GM19395 (cell line): ENCODE results near the gene SORCS2.

Experiments
- ATAC-seq: cut with Tn5 transposase; IDR thresholded peaks from one replicate; pipeline ENCODE4 v1.9.1; 2021; ENCODE audit warnings: mild to moderate bottlenecking, moderate library complexity; ENCODE audit not compliant: unreplicated experiment

SORCS2 gene

DNA sequence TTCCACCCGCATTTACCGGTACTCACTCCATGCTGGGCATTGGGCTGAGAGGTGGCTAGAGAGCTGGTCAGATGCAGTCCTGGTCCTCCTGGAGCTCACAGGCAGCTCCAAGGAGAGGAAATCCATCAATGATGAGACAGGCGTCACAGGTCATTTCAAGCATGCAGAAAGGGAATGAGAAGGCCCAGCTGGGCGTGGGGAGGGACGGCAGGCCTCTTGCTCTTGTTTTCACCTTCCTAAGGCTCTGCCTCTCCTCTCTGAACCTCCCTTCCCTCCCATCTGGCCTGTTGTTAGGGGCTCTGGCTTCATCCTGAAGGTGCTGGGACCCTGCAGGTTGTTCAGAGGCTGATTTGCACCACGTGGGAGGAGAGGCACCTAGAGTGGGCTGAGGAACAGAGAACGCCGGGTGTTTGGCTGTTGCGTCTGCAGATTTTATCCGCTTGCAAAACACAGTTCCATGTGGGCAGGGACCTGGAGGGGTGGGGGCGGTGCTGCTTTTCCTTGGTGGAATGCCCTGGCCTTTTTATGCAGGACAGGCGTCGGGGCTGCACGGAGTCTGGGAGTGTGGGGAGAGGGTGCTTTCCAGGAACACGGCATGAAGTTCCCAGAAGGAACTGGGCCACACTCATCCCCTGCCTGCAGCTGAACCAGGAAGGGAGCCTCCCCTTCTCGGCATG lies 323.9 kb downstream of the SORCS2 start:
- ATAC-seq: no peak

DNA sequence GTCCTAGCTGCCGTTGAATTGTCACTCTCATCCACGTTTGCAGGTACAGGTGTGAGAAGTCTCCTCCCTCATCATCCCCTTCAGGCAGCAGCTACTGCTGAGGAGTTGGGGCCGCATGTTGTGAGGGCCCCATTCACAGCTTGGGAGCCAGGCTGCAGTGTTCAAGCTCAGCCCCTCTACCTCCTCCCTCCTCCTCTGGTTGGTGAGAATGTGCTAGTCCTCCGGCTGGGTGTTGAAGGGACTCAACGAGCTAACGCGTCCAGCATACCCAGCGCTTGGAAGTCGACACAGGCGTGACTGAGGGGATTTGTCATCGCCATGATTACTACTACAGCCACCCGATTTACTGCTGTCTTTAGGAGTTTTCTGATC lies 324.4 kb downstream of the SORCS2 start:
- no peak for ATAC-seq

- no peak for ATAC-seq
These were observed 326.7 kb downstream of the SORCS2 start for GRCh38 chr4:7518871-7519637.

- ATAC-seq: no peak
These were observed 327.5 kb downstream of the SORCS2 start for GRCh38 chr4:7519638-7520376.

DNA sequence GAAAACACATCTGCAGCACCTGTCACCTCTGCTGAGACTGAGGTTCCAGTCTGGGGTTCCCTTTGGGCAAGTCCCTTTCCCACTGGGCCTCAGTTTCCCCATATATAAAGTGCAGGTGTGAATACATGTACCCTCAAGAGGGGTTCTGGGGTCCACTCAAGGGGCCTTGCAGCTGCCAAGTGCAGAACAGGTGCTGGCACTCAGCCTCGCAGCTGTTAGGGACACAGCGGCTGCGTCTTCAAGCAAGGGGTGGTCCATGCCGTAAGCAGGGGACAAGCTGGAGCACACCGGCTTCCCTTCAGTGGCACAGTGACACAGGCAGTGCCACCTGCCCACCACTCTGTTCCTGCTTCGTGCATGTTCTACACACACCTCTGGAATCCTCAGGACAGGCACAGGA lies 329.3 kb downstream of the SORCS2 start:
- ATAC-seq: no peak

DNA sequence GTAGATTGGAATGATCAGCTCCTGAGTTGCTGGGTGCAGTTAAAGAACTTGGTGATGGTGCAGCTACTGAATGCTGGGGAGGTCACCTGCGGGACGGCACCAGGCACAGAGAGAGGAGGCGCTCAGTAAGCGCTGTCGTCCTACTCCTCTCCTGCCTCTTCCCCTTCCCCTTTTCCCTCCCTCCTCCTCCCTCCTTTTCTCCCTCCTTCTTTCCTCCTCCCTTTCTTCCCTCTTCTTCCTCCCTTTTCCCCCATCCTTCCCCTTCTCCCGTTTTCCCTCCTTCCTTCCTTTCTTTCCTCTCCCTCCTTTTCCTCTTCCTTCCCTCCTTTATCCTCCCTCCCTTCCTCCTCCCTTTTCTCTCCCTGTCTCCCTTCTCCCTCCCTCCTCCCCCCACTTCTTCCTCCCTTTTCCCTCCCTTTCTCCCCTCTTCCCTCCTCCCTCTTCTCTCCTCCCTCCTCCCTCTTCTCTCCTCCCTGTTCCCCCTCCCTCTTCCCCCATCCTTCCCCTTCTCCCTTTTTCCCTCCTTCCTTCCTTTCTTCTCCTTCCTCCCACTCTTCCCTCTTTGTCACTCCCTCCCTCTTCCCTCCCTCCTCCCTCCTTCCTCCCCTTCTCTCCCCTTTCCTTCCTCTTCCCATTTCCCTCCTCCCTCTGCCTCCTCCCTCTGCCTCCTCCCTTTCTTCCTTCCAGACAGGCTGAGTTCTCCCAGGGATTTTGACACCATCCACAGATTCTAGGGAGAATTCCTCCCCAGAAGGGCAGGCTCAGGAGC lies 330.3 kb downstream of the SORCS2 start:
- no peak for ATAC-seq

DNA sequence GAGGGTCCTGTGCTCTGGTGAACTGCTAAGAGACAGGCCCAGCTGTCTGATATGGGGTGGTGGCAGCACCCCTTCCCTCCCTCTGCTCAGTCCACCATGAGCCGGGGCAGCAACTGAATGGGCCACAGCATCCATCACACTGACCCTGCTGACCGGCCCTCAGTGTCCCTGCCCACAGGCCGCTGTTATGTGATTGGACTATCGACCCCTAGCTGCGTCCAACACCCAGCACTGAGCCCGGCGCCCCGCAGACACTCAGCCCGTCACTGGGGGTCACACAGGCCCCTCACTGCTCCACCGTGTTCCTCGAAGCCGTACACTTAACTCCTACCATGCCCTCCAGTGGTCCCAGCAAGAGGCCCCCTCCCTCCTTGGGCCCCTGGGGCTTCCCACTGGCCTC lies 331.2 kb downstream of the SORCS2 start:
- ATAC-seq: no peak

DNA sequence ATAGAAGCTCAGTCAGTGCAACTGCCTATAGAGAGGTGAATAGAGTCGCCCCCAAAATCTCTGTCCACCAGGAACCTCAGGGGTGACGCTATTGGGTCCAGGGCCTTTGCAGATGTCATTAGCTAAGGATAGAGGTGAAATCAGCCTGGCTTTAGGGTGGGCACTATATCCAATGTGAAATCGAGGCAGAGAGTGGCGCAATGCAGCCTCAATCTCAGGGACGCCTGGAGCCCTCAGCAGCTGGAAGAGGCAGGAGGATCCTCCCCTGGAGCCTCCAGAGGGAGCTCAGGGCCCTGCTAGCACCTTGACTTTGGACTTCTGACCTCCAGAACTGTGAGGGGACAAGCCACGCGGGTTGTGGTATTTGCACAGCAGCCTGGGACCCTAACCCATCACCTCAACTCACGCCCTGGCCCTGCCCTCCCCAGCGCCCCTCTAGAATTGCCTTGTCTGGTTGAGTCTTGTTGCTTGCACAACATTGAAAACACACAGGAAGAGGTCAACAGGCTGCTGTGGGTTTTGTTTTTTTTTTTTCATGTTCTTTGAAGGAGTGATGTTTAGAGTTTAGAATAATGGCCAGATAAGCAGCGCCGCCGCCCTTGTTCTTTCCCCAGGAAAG lies 331.8 kb downstream of the SORCS2 start:
- no peak for ATAC-seq

- no peak for ATAC-seq
These were observed 332.5 kb downstream of the SORCS2 start for GRCh38 chr4:7524843-7525242.

GRCh38 chr4:7526491-7526890 lies 334.2 kb downstream of the SORCS2 start:
- ATAC-seq: no peak

GRCh38 chr4:7526929-7527535 lies 334.7 kb downstream of the SORCS2 start:
- no peak for ATAC-seq

DNA sequence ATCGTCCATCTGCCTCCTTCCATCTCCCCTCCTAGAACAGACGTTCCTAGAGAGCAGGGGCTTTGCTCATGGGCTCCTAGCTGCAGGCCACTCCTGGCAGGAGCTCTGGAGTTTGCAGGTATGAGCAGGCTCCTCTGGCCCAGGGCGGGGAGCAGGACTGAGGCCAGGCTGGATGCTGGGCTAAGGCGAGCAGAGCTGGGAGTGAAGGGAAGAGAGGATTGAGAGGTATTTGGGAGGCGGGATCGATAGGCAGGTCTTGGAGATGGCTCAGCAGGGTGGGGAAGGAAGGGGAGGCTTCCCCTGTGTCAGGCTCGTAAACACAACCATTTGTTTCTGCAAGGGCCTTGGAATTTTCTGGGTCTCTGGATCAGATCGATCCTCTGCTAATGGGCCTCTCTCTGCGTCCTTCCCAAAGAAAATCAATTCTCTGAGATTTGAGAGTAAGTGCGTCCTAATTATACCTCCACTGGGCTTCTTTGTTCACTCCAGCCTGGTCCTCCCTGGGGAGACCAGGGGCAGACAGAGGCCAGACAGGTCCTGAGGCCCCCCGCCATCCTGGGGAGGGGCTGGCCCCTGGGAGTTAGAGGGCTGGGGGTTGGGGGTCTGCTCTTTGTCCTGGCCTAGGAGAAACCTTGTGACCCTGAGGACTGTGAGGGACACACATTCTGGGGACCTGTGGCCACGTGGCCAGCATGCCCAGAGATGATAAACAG lies 337.2 kb downstream of the SORCS2 start:
- ATAC-seq: no peak

GRCh38 chr4:7530082-7530481 lies 337.7 kb downstream of the SORCS2 start:
- no peak for ATAC-seq

DNA sequence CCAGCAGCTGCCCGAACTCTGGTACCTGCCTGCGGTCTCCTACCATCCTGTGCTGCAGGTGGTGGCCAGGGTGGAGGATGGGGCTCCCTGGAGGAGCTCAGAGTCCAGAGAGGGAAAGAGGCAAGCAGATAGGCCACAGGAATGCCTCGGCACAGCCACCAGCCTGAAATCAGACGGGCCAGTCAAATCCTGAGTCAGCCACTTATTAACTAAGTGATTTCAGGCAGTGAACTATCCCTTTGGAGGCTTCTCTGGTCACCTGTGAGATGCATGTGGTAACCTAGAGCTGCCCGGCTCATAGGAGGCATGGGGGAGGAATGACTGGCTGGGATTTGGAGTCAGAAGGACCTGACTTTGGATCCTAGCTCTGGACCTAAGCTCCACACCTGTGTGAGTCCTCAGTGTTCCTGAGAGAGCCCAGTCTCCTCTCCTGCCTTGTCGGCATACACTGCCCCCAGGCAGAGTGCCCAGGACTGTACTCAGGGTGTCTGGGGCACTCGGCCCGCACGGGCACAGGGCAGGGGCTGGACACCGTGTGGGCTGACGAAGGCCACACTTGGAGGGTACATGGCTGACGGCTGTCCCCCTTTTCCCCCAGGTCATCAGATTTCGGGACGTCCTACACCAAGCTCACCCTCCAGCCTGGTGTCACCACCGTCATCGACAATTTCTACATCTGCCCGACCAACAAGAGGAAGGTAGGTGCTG lies 338.7 kb downstream of the SORCS2 start:
- ATAC-seq: no peak

GRCh38 chr4:7531640-7531994 lies 339.3 kb downstream of the SORCS2 start:
- no peak for ATAC-seq

DNA sequence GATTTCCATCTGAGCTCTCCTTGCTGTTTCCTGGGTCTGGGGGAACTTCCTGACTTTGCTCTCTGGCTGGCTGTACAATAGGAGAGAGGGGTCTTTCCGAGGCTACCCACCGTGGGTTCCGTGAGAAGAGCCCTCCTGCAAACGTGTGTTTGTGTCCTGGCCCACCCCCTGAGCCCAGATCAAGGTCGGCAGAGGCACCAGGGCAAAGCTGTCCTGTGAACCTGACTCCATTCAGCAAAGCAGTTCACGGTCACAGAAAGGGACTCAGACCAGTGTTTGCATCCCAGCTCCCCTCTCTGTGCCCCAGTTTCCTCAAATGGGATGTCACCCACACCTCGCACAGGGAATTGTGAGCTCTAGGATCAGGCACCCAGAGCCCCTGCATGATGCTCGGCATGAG lies 339.7 kb downstream of the SORCS2 start:
- no peak for ATAC-seq

DNA sequence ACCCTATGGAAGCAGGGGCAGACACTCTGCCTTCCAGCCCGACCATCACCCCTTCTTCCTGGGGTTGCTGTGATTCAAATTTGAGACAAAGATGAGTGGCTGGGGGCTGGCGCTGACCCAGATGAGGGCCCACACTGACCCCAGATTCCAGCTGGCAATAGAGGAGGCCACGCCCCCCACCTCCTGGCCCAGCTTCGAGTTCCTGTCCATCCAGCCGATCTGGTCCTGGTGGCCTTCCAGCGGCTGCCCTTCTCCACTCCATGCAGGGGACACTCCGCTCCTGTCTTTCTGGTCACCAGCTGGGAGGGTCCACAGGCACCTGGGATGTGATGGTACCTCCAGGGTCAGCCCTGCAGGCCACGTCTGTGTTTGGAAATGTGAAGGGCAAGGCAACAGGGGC lies 340.9 kb downstream of the SORCS2 start:
- no peak for ATAC-seq

- no peak for ATAC-seq
These were observed 342.8 kb downstream of the SORCS2 start for GRCh38 chr4:7535094-7535493.

GRCh38 chr4:7535619-7536018 lies 343.3 kb downstream of the SORCS2 start:
- no peak for ATAC-seq
